K562 (cell line): ENCODE results near the gene GABRE. TPM values are rescaled to one million over a fixed set of nuclear protein-coding genes. Genes with fewer than 3 reads are reported as not detected.
A peak's percentile ranks its signal among the peaks of the same experiment; 100 is the strongest.

ENCODE experiments used
- CBX5 ChIP-seq: IDR thresholded peaks from 2 replicates; pipeline ENCODE4 v1.6.1; 2014; ENCODE audit warnings: low read depth, borderline replicate concordance
- FOXK1 ChIP-seq: sonication (generic); formaldehyde crosslinking; IDR thresholded peaks from 2 replicates; pipeline ENCODE4 v1.8.0; 2022; ENCODE audit warnings: missing genetic modification reagents, mild to moderate bottlenecking, borderline replicate concordance
- ILF3 ChIP-seq: fragments of 450-650 bp; IDR thresholded peaks from 2 replicates; pipeline ENCODE4 v1.6.1; 2018; ENCODE audit warnings: antibody characterized with exemption, mild to moderate bottlenecking, moderate library complexity, borderline replicate concordance
- KAT8 ChIP-seq: fragments of 450-650 bp; IDR thresholded peaks from 2 replicates; pipeline ENCODE4 v1.6.1; 2016; ENCODE audit warnings: low read depth, mild to moderate bottlenecking
- NCOR1 ChIP-seq: fragments of 450-650 bp; IDR thresholded peaks from 2 replicates; pipeline ENCODE4 v1.6.1; 2016; ENCODE audit warnings: mild to moderate bottlenecking, moderate library complexity
- U2AF1 ChIP-seq: fragments of 200-400 bp; formaldehyde crosslinking; optimal IDR thresholded peaks from 2 replicates; pipeline ENCODE3; 2017; ENCODE audit warnings: mild to moderate bottlenecking, low read depth, low read length, moderate library complexity
- polyA plus RNA-seq, 8 experiments: library from polyadenylated mRNA; depleted of rRNA in 4 of 8; stranded (reverse) in 5 of 8; unstranded in 3 of 8; fragments of >200 nt; fragmentation: Nextera tagmentation in 2 of 8; fragmentation: Illumina TruSeq in 1 of 8; extraction: Ambion mirVana in 2 of 8; extraction: Trizol in 1 of 8; gene quantifications; 2 replicates each; pipeline versions ENCODE4 v1.2.1 to v1.2.3, GENCODE V29; 2011 to 2014; ENCODE audit warnings: inconsistent platforms in 1 of 8, missing spikeins in 1 of 8
- total RNA-seq, 7 experiments: library from RNA; depleted of rRNA in 6 of 7; stranded (reverse); fragments of >200 nt in 6 of 7; fragmentation: Illumina TruSeq in 2 of 7; extraction: Trizol in 2 of 7; gene quantifications; 2 replicates each; pipeline versions ENCODE4 v1.2.1 to v1.2.3, GENCODE V29; 2011 to 2021; ENCODE audit warnings: low replicate concordance in 1 of 7
- TF ChIP-seq, protein P1 (sequence below), 2 experiments: fragments of 450-650 bp; formaldehyde crosslinking in 1 of 2; IDR thresholded peaks; 2 replicates each; pipeline versions ENCODE4 v1.4.0 to v1.6.1; 2014 to 2020; ENCODE audit warnings: mild to moderate bottlenecking in 2 of 2, borderline replicate concordance in 1 of 2, low read depth in 1 of 2
- TF ChIP-seq, protein P2 (sequence below), 2 experiments: fragments of 450-650 bp; IDR thresholded peaks; 2 replicates each; pipeline ENCODE4 v1.6.1; 2016; ENCODE audit warnings: mild to moderate bottlenecking in 2 of 2, borderline replicate concordance in 1 of 2, low read depth in 1 of 2, moderate library complexity in 1 of 2
- TF ChIP-seq, protein P3 (sequence below): fragments of 450-650 bp; IDR thresholded peaks from 2 replicates; pipeline ENCODE4 v1.6.1; 2016; ENCODE audit warnings: mild to moderate bottlenecking

GABRE gene
- total and polyA plus RNA-seq, 9 of the 15 experiments (the other 6 are each of a cell fraction or from before 2014, with no cell fraction given), result 23.1 to 456 (median 148) TPM

DNA sequence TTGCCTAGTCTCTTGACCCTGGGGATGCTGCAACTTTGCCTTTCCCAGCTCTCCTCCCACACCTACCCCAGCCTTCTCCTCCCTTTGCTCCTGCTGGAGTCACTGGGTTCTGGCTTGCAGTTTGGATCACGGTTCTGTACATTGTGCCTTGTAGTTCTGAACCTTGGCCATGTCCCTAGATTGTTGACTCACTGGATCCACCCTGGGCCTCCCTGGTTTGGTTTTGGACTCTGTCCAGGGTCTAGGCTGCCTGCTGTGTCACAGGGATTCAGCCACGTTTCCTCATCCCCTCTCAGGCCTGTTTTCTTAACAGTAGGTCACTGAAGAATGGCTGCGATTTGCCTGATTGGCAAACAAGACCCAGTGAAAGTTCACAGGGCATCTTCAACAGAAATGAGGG is 11.5 kb upstream of the GABRE start (continued):
- TF ChIP-seq, protein P1, sequence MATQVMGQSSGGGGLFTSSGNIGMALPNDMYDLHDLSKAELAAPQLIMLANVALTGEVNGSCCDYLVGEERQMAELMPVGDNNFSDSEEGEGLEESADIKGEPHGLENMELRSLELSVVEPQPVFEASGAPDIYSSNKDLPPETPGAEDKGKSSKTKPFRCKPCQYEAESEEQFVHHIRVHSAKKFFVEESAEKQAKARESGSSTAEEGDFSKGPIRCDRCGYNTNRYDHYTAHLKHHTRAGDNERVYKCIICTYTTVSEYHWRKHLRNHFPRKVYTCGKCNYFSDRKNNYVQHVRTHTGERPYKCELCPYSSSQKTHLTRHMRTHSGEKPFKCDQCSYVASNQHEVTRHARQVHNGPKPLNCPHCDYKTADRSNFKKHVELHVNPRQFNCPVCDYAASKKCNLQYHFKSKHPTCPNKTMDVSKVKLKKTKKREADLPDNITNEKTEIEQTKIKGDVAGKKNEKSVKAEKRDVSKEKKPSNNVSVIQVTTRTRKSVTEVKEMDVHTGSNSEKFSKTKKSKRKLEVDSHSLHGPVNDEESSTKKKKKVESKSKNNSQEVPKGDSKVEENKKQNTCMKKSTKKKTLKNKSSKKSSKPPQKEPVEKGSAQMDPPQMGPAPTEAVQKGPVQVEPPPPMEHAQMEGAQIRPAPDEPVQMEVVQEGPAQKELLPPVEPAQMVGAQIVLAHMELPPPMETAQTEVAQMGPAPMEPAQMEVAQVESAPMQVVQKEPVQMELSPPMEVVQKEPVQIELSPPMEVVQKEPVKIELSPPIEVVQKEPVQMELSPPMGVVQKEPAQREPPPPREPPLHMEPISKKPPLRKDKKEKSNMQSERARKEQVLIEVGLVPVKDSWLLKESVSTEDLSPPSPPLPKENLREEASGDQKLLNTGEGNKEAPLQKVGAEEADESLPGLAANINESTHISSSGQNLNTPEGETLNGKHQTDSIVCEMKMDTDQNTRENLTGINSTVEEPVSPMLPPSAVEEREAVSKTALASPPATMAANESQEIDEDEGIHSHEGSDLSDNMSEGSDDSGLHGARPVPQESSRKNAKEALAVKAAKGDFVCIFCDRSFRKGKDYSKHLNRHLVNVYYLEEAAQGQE (IDR thresholded peaks at IDR 0.05; ENCODE audit: borderline replicate concordance), result peak; percentile 49
- TF ChIP-seq, protein P1 (CRISPR knock-in tag; IDR thresholded peaks at IDR 0.05; ENCODE audit: low read depth), result no peak
- no peak for TF ChIP-seq ILF3
- TF ChIP-seq, protein P2, sequence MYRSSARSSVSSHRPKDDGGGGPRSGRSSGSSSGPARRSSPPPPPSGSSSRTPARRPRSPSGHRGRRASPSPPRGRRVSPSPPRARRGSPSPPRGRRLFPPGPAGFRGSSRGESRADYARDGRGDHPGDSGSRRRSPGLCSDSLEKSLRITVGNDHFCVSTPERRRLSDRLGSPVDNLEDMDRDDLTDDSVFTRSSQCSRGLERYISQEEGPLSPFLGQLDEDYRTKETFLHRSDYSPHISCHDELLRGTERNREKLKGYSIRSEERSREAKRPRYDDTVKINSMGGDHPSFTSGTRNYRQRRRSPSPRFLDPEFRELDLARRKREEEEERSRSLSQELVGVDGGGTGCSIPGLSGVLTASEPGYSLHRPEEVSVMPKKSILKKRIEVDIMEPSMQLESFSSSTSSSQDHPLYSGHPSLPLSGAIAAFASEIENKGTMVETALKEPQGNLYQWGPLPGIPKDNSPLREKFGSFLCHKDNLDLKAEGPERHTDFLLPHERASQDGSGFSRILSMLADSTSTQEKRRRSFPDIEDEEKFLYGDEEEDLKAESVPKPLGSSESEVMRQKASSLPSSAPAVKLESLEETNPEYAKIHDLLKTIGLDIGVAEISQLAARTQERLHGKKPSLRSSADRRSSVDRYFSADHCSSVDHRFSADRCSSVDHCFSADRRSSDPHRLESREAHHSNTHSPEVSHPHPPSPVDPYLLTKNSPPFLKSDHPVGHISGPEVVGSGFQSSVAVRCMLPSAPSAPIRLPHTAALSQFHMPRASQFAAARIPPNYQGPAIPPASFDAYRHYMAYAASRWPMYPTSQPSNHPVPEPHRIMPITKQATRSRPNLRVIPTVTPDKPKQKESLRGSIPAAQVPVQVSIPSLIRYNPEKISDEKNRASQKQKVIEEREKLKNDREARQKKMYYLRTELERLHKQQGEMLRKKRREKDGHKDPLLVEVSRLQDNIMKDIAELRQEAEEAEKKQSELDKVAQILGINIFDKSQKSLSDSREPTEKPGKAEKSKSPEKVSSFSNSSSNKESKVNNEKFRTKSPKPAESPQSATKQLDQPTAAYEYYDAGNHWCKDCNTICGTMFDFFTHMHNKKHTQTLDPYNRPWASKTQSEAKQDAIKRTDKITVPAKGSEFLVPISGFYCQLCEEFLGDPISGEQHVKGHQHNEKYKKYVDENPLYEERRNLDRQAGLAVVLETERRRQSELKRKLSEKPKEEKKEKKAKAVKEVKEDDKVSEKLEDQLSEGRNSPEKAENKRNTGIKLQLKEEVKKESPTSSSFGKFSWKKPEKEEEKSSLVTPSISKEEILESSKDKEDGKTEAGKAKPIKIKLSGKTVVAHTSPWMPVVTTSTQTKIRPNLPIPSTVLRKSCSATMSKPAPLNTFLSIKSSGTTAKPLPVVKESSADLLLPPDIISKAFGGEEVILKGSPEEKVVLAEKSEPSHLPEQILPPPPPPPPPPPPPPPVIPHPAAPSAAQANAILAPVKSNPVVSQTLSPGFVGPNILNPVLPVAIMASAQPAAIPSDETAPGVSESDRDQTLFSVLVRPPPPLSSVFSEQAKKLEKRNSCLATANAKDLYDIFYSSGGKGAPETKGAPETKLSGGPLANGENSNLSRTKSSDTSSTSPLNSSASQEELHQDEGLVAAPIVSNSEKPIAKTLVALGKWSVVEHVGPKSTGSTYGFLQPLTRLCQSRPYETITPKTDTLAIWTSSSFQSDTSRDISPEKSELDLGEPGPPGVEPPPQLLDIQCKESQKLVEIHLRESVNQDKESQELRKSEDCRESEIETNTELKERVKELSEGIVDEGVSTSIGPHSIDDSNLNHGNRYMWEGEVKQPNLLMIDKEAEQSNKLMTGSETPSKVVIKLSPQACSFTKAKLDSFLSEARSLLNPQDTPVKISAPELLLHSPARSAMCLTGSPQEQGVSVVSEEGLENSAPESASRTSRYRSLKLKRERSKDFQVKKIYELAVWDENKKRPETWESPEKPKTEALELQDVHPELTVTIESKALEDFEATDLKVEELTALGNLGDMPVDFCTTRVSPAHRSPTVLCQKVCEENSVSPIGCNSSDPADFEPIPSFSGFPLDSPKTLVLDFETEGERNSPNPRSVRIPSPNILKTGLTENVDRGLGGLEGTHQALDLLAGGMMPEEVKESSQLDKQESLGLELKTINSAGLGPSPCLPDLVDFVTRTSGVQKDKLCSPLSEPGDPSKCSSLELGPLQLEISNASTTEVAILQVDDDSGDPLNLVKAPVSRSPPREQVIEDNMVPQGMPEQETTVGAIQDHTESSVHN (IDR thresholded peaks at IDR 0.05; ENCODE audit: borderline replicate concordance in 1 of 2, low read depth in 1 of 2), result no peak
- TF ChIP-seq FOXK1, result no peak
- TF ChIP-seq, protein P3, sequence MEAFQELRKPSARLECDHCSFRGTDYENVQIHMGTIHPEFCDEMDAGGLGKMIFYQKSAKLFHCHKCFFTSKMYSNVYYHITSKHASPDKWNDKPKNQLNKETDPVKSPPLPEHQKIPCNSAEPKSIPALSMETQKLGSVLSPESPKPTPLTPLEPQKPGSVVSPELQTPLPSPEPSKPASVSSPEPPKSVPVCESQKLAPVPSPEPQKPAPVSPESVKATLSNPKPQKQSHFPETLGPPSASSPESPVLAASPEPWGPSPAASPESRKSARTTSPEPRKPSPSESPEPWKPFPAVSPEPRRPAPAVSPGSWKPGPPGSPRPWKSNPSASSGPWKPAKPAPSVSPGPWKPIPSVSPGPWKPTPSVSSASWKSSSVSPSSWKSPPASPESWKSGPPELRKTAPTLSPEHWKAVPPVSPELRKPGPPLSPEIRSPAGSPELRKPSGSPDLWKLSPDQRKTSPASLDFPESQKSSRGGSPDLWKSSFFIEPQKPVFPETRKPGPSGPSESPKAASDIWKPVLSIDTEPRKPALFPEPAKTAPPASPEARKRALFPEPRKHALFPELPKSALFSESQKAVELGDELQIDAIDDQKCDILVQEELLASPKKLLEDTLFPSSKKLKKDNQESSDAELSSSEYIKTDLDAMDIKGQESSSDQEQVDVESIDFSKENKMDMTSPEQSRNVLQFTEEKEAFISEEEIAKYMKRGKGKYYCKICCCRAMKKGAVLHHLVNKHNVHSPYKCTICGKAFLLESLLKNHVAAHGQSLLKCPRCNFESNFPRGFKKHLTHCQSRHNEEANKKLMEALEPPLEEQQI, result no peak
- no peak for TF ChIP-seq U2AF1
- TF ChIP-seq CBX5, result no peak
- no peak for TF ChIP-seq KAT8
- no peak for TF ChIP-seq NCOR1
